Fibroblast of the aortic adventitia (primary cell): ENCODE measurements around the gene COA1. TPM values are rescaled to one million over a fixed set of nuclear protein-coding genes. Genes with fewer than 3 reads are reported as not detected.
A peak's percentile ranks its signal among the peaks of the same experiment; 100 is the strongest.
"Not testable (repeated sequence)": the region's sequence is repeated elsewhere in the genome, so short reads cannot be mapped to it uniquely, and the experiment has no call there.

Source experiments
- DNase-seq: peaks from one replicate; pipeline ENCODE4 v3.0.0-alpha.2; 2010; ENCODE audit warnings: low read depth
- H3K4me3 ChIP-seq: 2 replicates; pipeline ENCODE4 v1.5.1; 2011; ENCODE audit warnings: low read depth, mild to moderate bottlenecking, control low read depth, low read length, moderate library complexity
- total RNA-seq: library from RNA; depleted of rRNA; stranded (reverse); fragments of >200 nt; gene quantifications from 2 replicates; pipeline ENCODE4 v1.2.3, GENCODE V29; 2012; ENCODE audit warnings: low replicate concordance
- TF ChIP-seq, protein P1 (sequence below): IDR thresholded peaks from 2 replicates; pipeline ENCODE4 v1.5.1; 2011; ENCODE audit warnings: mild to moderate bottlenecking, low read length, control low read depth, inconsistent platforms; ENCODE audit not compliant: insufficient read depth

COA1 gene
- total RNA-seq, 1 donor = 71.4 TPM

DNA sequence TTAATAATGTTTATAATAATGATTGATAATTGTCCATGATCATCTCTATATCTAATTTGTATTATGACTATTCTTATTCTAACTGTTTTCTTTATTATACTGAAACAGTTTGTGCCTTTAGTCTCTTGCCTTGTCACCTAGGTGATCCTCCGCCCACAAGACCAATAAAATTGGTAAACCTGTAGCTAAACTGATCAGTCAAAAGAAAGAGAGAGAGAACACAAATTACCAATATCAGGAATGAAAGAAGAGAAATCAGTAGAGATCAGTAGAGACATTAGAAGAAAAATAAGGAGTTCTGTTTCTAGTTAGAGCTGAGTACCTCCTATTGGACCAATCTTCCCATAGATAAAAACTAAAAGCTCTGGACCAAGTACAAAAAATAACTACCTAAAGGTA is 6.1 kb upstream of the COA1 start:
- no peak for DNase-seq
- TF ChIP-seq, protein P1, sequence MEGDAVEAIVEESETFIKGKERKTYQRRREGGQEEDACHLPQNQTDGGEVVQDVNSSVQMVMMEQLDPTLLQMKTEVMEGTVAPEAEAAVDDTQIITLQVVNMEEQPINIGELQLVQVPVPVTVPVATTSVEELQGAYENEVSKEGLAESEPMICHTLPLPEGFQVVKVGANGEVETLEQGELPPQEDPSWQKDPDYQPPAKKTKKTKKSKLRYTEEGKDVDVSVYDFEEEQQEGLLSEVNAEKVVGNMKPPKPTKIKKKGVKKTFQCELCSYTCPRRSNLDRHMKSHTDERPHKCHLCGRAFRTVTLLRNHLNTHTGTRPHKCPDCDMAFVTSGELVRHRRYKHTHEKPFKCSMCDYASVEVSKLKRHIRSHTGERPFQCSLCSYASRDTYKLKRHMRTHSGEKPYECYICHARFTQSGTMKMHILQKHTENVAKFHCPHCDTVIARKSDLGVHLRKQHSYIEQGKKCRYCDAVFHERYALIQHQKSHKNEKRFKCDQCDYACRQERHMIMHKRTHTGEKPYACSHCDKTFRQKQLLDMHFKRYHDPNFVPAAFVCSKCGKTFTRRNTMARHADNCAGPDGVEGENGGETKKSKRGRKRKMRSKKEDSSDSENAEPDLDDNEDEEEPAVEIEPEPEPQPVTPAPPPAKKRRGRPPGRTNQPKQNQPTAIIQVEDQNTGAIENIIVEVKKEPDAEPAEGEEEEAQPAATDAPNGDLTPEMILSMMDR = no peak
- no peak overlapping the region for H3K4me3 ChIP-seq

DNA sequence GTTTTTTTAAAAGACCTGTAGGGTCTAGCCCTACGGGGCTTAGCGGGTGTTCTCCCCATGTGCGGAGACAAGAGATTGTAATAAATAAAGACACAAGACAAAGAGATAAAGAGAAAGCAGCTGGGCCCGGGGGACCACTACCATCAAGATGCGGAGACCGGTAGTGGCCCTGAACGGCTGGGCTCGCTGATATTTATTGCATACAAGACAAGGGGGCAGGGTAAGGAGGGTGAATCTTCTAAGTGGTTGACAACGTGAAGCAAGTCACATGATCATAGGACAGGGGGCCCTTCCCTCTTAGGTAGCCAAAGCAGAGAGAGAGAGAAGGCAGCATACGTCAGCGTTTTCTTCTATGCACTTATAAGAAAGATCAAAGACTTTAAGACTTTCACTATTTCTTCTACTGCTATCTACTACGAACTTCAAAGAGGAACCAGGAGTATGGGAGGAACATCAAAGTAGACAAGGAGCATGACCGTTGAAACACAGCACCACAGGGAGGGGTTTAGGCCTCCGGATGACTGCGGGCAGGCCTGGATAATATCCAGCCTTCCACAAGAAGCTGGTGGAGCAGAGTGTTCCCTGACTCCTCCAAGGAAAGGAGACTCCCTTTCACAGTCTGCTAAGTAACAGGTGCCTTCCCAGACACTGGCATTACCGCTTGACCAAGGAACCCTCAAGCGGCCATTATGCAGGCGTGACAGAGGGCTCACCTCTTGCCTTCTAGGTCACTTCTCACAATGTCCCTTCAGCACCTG is 5.4 kb upstream of the COA1 start:
- not testable (repeated sequence) for DNase-seq, H3K4me3 ChIP-seq

DNA sequence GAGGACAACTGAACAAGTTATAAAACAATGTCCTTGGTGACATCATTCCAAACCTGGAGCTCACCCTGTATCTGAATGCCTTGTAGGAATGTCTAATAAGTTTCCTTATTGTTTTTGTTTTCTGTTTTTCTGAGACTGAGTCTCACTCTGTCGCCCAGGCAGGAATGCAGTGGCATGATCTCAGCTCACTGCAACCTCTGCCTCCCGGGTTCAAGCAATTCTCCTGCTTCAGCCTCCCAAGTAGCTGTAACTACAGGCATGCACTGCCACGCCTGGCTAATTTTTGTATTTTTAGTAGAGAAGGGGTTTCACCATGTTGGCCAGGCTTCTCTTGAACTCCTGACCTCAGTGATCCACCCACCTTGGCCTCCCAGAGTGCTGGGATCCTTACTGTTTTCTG is 2.2 kb upstream of the COA1 start:
- not testable (repeated sequence) for DNase-seq, H3K4me3 ChIP-seq

DNA sequence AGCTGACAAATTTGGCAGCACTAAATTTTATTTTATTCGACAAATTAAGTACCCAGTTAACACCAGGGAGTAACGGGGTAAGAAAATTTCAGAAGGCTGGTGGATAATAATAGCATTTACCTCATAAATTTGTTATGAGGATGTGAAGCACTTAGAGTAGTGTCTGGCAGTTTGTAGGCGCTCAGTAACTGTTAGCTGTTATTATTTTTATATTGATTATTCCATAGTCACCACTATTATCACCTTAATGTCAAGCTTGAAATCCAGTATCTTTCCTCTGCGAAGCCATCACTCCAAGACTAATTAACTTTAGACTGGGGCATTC is 563 bp upstream of the COA1 start:
- peak overlapping the region; percentile 95 for H3K4me3 ChIP-seq
- DNase-seq = no peak
- TF ChIP-seq, protein P1 = no peak

DNA sequence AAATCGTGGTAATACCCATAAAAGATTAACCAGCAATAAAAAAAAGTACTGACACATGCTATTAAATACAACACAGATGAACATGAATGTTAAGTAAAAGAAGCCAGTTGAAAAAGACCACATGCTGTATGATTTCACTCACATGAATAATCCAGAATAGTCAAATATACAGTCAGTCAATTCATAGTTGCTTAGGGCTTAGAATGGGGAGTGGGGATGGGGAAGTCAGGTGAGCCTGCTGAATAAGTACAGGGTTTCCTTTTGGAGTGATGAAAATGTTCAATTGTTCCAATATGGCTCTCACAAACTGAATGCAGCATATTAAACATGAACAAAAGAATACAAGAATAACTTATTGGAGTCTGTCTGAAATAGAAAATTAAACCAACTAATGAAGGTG is 1.8 kb downstream of the COA1 start:
- DNase-seq = no peak
- H3K4me3 ChIP-seq = no peak overlapping the region
- TF ChIP-seq, protein P1 = no peak

DNA sequence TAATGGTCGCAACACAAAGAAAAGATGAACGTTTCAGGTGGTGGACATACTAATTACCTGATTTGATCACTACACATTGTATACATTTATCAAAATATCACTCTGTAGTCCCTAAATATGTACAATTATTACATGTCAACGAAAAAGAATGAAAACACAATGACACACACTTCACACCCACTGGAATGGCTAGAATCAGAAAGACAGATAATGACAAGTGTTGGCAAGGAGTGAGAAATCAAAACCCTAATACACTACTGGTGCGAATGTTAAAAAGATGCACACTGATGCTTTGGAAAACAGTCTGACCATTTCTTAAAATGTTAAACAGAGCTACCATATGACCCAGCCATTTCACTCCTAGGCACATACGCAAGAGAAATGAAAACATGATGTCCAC is 2.3 kb downstream of the COA1 start:
- TF ChIP-seq, protein P1 = no peak
- H3K4me3 ChIP-seq = no peak overlapping the region
- no peak for DNase-seq

DNA sequence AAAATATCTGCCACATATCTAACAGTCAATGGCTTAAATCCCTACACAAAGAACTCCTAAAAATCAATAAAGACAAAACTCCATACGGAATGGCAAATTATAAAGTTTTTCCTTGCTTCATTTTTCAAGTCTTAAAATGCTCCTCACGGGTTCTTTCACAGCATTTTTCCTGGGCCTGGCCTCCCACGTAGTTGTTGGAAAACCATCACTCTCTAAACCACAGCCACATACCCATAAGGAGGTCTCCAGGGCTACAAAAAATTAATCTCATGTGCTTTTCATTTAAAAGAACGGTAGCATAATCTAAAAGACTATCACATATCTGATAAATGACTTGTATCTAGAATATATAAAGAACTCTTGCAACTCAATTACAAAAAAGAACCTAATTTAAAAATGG is 2.9 kb downstream of the COA1 start:
- TF ChIP-seq, protein P1 = no peak
- H3K4me3 ChIP-seq = no peak overlapping the region
- no peak for DNase-seq

DNA sequence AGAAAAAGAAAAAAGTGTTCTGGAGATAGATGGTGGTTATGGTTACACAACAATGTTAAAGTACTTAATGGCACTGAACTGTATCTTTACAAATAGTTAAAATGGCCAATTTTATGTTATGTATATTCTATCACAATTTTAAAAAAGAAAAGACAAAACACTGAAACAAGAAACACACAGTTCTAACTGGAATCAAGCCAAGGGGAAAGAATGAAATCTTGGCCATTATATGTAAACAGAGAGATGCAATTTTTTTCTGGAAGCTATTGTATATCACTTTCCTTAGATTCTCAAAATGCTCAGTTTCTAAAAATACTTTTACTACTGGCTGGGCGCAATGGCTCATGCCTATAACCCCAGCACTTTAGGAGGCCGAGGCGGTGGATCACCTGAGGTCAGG is 4.1 kb downstream of the COA1 start:
- no peak for DNase-seq
- TF ChIP-seq, protein P1 = no peak
- H3K4me3 ChIP-seq = no peak overlapping the region
